Measurements from ENCODE around the gene ATP1A1.

The ATP1A1 gene
- total RNA-seq: 397 to 872 (median 576) reads per million in 18 experiments

DNA sequence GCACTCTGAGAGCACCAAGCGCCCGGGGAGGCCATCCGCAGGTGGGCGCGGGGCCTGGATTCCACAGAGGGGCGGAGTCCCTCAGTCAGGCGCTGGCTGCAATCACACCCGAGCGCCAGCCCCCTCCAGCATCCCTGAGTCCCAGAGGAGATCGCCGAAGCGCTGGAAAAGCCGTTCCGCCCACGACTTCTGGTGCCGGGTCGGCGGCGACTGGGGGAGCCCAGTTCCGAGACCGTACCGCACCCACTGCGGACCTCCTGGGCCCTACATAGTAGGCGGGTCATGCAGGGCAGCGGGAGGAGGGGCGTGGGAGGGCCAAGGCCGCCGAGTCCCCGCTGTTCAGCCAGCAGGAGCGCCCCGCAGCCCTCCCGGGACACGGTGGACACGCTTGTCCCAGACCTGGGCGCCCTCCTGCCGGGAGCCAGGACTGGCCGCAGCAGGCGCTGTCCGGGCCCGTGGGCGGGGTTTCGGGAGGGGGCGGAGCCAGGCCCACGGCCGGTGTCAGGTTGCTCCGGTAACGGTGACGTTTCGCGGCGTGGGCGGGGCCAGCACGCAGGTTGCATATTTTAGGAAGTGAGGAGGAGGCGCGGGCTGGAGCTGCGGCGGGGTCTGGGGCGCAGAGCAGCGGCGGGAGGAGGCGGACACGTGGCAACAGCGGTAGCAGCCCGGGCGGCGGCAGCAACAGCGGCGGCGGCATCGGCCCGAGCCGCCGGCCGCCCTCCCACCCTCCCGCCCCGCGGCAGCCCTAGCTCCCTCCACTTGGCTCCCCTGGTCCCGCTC is at the start of gene ATP1A1:
ATP1A1 (plus strand) TSS at position 594 of the 780 bp plus-strand sequence. CDS start 268 bp downstream, outside the sequence.
- DNase-seq: peak; percentile 96 to 99

DNA sequence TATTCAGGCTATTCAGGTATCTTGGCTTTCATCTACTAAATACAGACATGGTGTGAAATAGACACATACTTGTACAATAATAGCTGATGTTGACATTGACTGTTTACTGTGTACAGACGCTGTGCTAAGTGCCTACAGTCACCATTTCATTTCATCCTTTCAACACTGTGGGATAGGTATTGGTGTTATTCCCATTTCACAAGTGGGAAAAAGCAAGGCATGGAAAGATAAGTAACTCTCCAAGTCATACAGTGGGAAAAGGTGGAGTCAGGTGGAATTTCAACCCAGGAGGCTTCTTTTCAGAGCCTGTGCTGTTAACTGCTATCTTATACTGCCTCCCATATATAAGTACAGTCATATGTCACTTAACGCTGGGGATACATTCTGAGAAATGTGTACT is 49.6 kb upstream of the ATP1A1 start:
- DNase-seq: no peak

DNA sequence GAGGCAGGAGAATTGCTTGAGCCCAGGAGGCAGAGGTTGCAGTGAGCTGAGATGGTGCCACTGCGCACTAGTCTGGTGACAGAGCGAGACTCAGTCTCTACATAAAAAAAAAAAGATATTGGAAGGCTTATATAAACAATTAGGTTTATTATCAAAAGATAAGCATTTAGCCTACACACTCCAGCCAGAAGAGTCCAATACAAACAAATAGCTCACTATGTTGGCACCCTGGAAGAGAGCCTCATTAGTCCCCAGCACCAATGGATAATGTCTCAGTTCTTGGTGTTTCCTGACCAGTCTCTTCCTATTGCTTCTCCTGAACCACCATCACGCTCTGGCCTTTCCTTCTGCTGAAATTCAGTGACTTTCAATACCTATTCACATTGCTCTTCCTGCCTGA is 48.6 kb upstream of the ATP1A1 start:
- DNase-seq: no peak

- no peak for DNase-seq
These were observed 47.9 kb upstream of the ATP1A1 start for GRCh38 chr1:116325104-116325503.

DNA sequence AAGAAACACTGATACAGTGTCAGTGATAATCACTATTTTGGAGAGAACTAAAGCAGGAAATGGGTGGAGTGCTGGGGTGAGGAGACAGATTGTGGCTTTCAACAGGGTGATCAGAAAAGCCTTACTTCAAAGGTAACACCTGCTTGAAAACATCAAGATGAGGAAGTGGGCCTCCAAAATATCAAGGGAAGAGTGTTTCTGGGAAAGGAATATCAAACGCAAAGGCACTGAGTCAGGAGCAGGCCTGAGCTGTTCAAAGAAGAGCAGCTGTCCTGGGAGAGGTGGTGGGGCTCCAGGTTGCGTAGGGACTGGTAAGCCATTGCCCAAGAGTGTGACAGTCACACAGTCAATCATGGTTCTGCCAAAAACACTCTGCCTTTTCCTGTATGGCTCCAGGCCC is 47.1 kb upstream of the ATP1A1 start:
- no peak for DNase-seq

DNA sequence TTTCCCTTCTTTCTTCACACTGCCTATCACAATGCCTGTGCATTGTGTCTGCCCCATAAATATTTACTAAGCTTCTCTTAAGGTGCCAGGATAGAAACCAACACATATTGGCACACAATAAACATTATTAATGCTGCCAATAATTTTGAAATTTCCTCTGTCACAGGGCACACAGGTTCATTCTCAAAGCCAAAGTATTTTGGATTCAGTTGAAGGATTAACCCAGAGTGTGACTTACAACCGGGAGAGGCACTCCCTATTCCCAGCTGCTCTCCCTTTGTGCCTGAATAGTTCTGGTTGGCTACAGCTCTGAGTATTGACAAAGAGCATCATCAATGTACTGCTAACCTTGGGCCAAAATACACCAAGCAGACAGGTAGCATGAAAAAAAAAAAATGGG is 46.6 kb upstream of the ATP1A1 start:
- no peak for DNase-seq

DNA sequence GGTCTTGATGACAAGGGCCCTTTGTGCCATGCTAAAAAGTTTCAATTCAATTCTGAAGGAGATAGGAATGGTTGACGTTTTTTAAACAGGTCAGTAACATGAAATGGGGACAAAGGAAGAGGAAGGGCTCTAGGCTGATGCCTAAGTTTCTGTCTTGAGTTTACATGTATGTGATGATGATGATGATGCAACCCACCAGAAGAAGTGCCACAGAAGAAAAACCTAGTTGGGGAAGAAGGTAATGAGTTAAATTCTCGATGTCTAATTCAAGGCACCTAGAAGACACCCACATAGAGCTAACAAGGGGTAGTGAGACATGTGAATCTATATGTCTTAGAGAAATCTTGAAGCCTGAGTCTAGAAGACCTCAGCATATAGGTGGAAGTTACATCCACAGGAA is 44.4 kb upstream of the ATP1A1 start:
- no peak for DNase-seq

GRCh38 chr1:116329524-116330341 is 43.3 kb upstream of the ATP1A1 start:
- DNase-seq: no peak

- DNase-seq: no peak
These were observed 42.7 kb upstream of the ATP1A1 start for GRCh38 chr1:116330342-116330652.

GRCh38 chr1:116330846-116331245 is 42.2 kb upstream of the ATP1A1 start:
- DNase-seq: no peak

GRCh38 chr1:116331523-116331922 is 41.5 kb upstream of the ATP1A1 start:
- no peak for DNase-seq

DNA sequence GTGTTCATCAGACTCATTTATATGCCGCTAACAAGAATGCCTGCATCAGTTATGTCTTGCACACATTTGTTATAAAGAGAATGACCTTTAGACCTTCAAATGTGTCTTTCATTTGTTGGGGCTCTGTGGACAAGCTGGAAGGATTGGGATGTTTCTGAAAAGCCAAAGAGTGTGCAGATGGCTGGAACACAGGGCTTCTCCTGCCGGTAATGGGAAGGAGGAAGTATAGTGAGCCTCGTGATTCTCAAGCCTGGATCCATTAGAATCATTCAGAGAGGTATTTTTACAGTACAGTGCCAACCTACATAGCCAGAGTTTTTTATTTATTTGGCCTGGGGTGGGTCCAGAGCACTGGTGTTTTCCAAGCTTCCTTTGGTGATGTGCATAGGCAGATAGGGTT is 40.6 kb upstream of the ATP1A1 start:
- no peak for DNase-seq

GRCh38 chr1:116333171-116334014 is 39.7 kb upstream of the ATP1A1 start:
- no peak for DNase-seq

DNA sequence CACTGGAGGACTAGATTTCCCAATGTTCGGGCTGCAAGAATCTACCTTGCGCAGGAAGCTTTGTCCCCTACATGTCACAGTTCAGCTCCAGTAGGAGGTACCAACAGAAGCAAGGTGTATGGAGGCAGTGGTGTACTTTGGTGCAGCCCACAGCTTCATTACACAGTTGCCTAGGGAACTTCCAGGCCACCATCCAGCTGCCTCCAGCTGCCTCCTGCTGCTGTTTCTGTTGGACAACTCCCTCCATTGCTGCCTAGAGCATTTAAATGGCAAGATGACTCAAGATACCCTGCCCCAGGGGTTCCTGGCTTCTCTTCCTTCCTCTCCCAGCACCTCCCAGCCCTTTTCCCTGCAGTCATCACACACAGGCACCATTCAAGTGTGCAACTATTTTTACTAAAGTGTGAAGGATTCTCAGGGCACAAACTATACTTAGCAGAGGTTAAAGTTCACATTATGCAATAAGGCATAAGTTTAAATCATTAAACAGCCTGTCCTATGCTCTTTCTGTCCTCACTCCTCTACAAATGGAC is 39.0 kb upstream of the ATP1A1 start:
- DNase-seq: no peak

DNA sequence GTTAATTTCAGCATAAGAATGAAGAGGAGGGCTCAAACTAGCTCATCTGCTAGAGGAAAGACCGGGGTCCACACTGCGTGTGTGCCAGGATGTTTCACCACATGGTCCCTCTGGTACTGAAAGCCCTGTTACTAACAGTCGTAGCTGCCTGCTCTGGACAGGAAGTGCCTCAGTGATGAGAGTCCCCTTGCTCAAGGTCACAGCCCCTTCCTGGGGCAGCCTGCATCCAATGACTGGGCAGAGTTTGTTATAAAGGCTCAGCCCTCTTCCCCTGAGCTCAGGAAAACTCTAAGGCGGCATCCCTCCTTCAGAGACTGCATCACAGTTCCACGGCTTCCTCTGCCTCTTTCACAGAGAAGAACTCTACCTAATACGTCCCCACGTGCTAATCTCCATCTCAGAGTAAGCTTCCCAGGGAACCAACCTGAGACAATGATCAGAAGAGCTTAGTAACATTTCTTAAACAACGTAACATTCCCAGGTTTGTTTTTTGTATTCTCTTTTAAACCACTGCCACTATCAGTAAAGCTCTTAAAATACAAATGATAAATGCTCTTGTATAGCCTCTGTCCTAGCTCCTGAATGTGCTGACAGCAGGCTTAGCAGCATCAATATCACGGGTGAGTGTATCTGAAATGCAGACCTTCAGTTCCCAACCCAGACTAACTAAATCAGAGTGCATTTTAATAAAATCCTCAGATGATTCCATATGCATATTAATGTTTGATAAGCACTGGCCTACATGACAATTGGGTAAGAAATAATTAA is 38.0 kb upstream of the ATP1A1 start:
- no peak for DNase-seq

- DNase-seq: no peak
These were observed 37.0 kb upstream of the ATP1A1 start for GRCh38 chr1:116335850-116336624.

- DNase-seq: no peak
These were observed 35.6 kb upstream of the ATP1A1 start for GRCh38 chr1:116337398-116337797.

- DNase-seq: no peak
These were observed 34.6 kb upstream of the ATP1A1 start for GRCh38 chr1:116338400-116338799.

DNA sequence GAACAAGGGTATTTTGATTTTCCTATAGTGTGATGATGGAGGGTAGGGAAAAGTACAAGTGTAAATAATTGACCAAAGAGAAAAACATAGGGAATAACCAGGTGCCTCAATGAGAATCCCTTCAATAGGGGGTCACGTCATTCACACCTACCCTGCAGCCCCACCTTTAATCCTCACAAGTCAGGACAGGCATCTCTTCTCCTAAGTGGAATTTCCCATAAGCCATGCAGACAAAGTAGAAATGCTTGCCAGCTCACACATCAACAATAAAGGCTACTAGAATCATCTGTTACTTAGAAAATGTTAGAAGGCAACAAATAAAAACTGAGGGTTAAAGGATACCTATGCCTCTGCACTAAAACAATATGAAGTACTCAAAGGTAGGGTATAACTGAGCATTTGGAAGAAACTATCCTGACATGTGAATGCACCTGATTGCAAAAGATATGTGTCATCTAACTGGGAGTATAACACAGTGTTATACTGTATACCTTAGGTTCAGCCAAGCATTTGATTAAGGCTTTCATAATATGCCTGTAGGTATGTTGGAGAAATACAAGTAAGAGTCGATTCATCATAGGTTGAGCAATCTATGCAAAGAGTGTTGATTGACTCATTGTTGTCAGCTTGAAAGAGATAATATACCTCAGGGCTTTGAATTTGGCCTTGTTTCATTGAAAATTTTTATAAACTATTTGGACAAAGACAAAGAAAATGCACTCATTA is 32.4 kb upstream of the ATP1A1 start:
- no peak for DNase-seq

- DNase-seq: no peak
These were observed 30.0 kb upstream of the ATP1A1 start for GRCh38 chr1:116343019-116343418.

- no peak for DNase-seq
These were observed 28.0 kb upstream of the ATP1A1 start for GRCh38 chr1:116345011-116345410.
